Stomach (tissue), 9 donors: ENCODE data around the gene SMARCD2. TPM values are rescaled to one million over a fixed set of nuclear protein-coding genes. Genes with fewer than 3 reads are reported as not detected.

Source experiments
- DNase-seq, 2 donors: peaks; one replicate each; pipeline versions ENCODE4 v3.0.0 to v3.0.0-alpha.2; 2013 to 2019
- H3K27ac ChIP-seq, 5 donors: fragments of 200-600 bp in 4 of 5; sonication (generic) in 4 of 5; one replicate each; pipeline ENCODE4 v1.5.1; 2013 to 2019; ENCODE audit warnings: mild to moderate bottlenecking in 1 of 5, moderate library complexity in 1 of 5
- H3K27me3 ChIP-seq, 3 donors: fragments of 200-600 bp; sonication (generic); one replicate each; pipeline ENCODE4 v1.5.1; 2017 to 2019; ENCODE audit warnings: mixed run types in 1 of 3
- H3K36me3 ChIP-seq, 4 donors: fragments of 200-600 bp; sonication (generic); 1 replicate in 3 of 4; 2 replicates in 1 of 4; pipeline ENCODE4 v1.5.1; 2016 to 2019
- H3K4me1 ChIP-seq, 4 donors: fragments of 200-600 bp; sonication (generic); one replicate each; pipeline ENCODE4 v1.5.1; 2016 to 2019
- H3K4me3 ChIP-seq, 4 donors: fragments of 200-600 bp; sonication (generic) in 3 of 4; one replicate each; pipeline ENCODE4 v1.5.1; 2016 to 2019; ENCODE audit warnings: mild to moderate bottlenecking in 1 of 4
- H3K9me3 ChIP-seq, 4 donors: fragments of 200-600 bp; sonication (generic); one replicate each; pipeline ENCODE4 v1.5.1; 2016 to 2019
- CTCF ChIP-seq, 7 experiments: fragments of 450-650 bp in 4 of 7; fragments of 200-600 bp in 3 of 7; sonication (generic) in 3 of 7; IDR thresholded peaks; one replicate each; pipeline ENCODE4 v1.5.1; 2016 to 2019; ENCODE audit warnings: antibody characterized with exemption in 7 of 7, control low read depth in 2 of 7, mild to moderate bottlenecking in 1 of 7
- EP300 ChIP-seq: sonication (generic); formaldehyde crosslinking; IDR thresholded peaks from one replicate; pipeline ENCODE4 v1.6.1; 2017; ENCODE audit warnings: antibody characterized with exemption
- POLR2A ChIP-seq, 4 donors: fragments of 450-650 bp; IDR thresholded peaks; one replicate each; pipeline ENCODE4 v1.6.1; 2016; ENCODE audit warnings: antibody characterized with exemption in 4 of 4, control low read depth in 2 of 4, mild to moderate bottlenecking in 1 of 4, moderate library complexity in 1 of 4
- POLR2AphosphoS5 ChIP-seq, 3 donors: sonication (generic); formaldehyde crosslinking; IDR thresholded peaks; one replicate each; pipeline ENCODE4 v1.6.1; 2016; ENCODE audit warnings: antibody characterized with exemption in 3 of 3
- WGBS, 5 donors: extraction: QIAGEN DNeasy Blood & Tissue Kit in 3 of 5; methylation state at CpG; one replicate each; pipeline versions ENCODE4 v1.1.5 to v1.1.7; 2013 to 2018; 5-methylcytosine and 5-hydroxymethylcytosine counted together
- intact Hi-C: fragments of 100-400 bp; cut with DNase I; formaldehyde crosslinking; loops from one replicate; pipeline ENCODE4 v1.15.1; 2023; ENCODE audit warnings: low total_unique reads
- polyA plus RNA-seq, 3 donors: library from polyadenylated mRNA; stranded (reverse); fragments of 200-250 nt; gene quantifications; one replicate each; pipeline ENCODE4 v1.2.3, GENCODE V29; 2013
- total RNA-seq, 5 donors: library from RNA; depleted of rRNA; stranded (reverse); fragments of >200 nt; gene quantifications; one replicate each; pipeline versions ENCODE4 v1.1.0 to v1.2.3, GENCODE V29; 2014 to 2016
- donor health status: healthy with polysubstance abuse.
- donor health status: Bipolar disorder and iron deficiency.
- donor health status: healthy.

Gene SMARCD2
- total and polyA plus RNA-seq, 8 donors: 65.1 to 244 (median 94.5) TPM

GRCh38 chr17:63819131-63819530 lies 23.4 kb downstream of the SMARCD2 start:
- H3K4me1 ChIP-seq: peaks cover 0 to 14% (median 6%) of the 10 kb centered on the region in 4 donors
- H3K4me3 ChIP-seq: no peak overlapping the region
- no peaks in the 10 kb centered on the region for H3K9me3 ChIP-seq
- H3K27ac ChIP-seq: peak overlapping the region in 4 of 5 donors; percentile 10 to 72 (median 32)
- intact Hi-C loops: no loop called here
- peaks cover 93 to 100% (median 100%) of the 10 kb centered on the region in 4 donors for H3K36me3 ChIP-seq
- 41 to 52% (median 45%) methylated on average over 6 of the region's 6 CpGs for WGBS, 5 donors
- no peaks in the 10 kb centered on the region for H3K27me3 ChIP-seq
- DNase-seq: no peak
- TF ChIP-seq POLR2A (IDR thresholded peaks at IDR 0.05): no peak
- no peak for TF ChIP-seq EP300
- TF ChIP-seq CTCF (IDR thresholded peaks at IDR 0.05): no peak
- TF ChIP-seq POLR2AphosphoS5 (IDR thresholded peaks at IDR 0.05): no peak

- Histone ChIP-seq H3K36me3 (peaks cover 93 to 100% (median 100%) of the 10 kb centered on the region in 4 donors), H3K27me3 (no peaks in the 10 kb centered on the region), H3K4me1 (peaks cover 0 to 14% (median 6%) of the 10 kb centered on the region in 4 donors), H3K27ac (no peak overlapping the region), H3K4me3 (no peak overlapping the region), H3K9me3 (no peaks in the 10 kb centered on the region)
- no peak for TF ChIP-seq POLR2A (IDR thresholded peaks at IDR 0.05)
- TF ChIP-seq POLR2AphosphoS5 (IDR thresholded peaks at IDR 0.05): no peak
- TF ChIP-seq EP300: no peak
- TF ChIP-seq CTCF (IDR thresholded peaks at IDR 0.05): no peak
- 86 to 96% (median 95%) methylated on average over 27 of the region's 27 CpGs for WGBS, 5 donors
- DNase-seq: no peak
- intact Hi-C loops: no loop called here
Observed at GRCh38 chr17:63817736-63818385, 24.6 kb downstream of the SMARCD2 start.

DNA sequence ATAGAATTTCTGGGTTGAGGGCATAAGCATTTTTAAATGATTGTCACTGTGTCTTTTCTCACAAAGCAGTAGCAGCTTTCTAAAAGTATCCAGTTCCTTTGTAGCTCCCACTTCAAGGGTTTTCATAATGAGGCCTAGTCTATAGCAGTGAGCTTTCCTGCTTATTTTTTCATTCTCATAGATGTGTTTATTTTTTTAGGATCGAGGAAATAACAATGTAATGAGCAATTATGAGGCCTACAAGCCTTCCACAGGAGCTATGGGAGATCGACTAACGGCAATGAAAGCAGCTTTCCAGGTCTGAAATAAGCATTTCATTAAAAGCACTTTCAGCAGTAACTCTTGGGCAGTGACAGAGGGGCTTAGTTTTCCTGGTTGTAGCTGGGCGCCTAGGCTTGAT lies 25.8 kb downstream of the SMARCD2 start:
- 87 to 92% (median 89%) methylated on average over 4 of the region's 4 CpGs for WGBS, 5 donors
- Histone ChIP-seq H3K4me3 (no peak overlapping the region), H3K27me3 (no peaks in the 10 kb centered on the region), H3K27ac (no peak overlapping the region), H3K4me1 (peaks cover 0 to 14% (median 6%) of the 10 kb centered on the region in 4 donors), H3K9me3 (no peaks in the 10 kb centered on the region), H3K36me3 (peaks cover 92 to 100% (median 100%) of the 10 kb centered on the region in 4 donors)
- DNase-seq: no peak
- TF ChIP-seq POLR2AphosphoS5 (IDR thresholded peaks at IDR 0.05) (no peak), EP300 (no peak), CTCF (IDR thresholded peaks at IDR 0.05) (no peak), POLR2A (IDR thresholded peaks at IDR 0.05) (no peak)
- intact Hi-C loops: no loop called here

- no peaks in the 10 kb centered on the region for H3K27me3 ChIP-seq
- H3K27ac ChIP-seq: no peak overlapping the region
- H3K4me1 ChIP-seq: peaks cover 0 to 14% (median 6%) of the 10 kb centered on the region in 4 donors
- no peak overlapping the region for H3K4me3 ChIP-seq
- H3K9me3 ChIP-seq: no peaks in the 10 kb centered on the region
- DNase-seq: no peak
- peaks cover 92 to 100% (median 100%) of the 10 kb centered on the region in 4 donors for H3K36me3 ChIP-seq
- no peak for TF ChIP-seq EP300
- no peak for TF ChIP-seq CTCF (IDR thresholded peaks at IDR 0.05)
- TF ChIP-seq POLR2A (IDR thresholded peaks at IDR 0.05): no peak
- no peak for TF ChIP-seq POLR2AphosphoS5 (IDR thresholded peaks at IDR 0.05)
- intact Hi-C loops: no loop called here
- 77 to 94% (median 82%) methylated on average over 2 of the region's 2 CpGs for WGBS, 5 donors
Observed at GRCh38 chr17:63816123-63816522, 26.4 kb downstream of the SMARCD2 start.
